CD4-positive, alpha-beta T cell treated with Interleukin-4 for 1 hour (primary cell): ENCODE data around the gene PRRT1B.

Experiments
- DNase-seq, 2 donors: peaks; one replicate each; pipeline ENCODE4 v3.0.0-alpha.2; 2020 to 2022

Gene PRRT1B

DNA sequence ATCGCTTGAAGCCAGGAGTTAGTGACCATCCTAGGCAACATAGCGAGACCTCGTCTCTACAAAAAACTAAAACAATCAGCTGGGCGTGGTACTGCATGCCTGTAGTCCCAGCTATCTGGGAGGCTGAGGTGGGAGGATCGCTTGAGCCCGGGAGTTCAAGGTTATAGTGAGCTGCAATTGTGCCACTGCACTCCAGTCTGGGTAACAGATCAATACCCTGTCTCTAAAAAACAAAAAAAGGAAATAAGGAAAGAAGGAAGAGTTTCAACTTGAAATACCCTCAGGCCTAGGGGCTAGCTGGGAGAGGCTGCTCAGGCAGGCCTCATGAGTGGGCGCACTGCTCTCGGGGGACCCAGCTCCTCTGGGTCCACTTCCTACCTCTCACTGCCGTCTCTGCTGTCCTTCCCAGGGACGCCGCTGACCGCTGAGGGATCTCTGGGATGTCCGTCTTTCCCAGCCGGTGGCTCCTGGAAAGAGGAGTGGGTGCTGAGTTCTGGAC, 56.4 kb downstream of the PRRT1B start:
- no peak for DNase-seq

- peak in 1 of 2 donors; percentile 29 for DNase-seq
Observed at GRCh38 chr9:131603199-131603598, 57.9 kb downstream of the PRRT1B start.

DNA sequence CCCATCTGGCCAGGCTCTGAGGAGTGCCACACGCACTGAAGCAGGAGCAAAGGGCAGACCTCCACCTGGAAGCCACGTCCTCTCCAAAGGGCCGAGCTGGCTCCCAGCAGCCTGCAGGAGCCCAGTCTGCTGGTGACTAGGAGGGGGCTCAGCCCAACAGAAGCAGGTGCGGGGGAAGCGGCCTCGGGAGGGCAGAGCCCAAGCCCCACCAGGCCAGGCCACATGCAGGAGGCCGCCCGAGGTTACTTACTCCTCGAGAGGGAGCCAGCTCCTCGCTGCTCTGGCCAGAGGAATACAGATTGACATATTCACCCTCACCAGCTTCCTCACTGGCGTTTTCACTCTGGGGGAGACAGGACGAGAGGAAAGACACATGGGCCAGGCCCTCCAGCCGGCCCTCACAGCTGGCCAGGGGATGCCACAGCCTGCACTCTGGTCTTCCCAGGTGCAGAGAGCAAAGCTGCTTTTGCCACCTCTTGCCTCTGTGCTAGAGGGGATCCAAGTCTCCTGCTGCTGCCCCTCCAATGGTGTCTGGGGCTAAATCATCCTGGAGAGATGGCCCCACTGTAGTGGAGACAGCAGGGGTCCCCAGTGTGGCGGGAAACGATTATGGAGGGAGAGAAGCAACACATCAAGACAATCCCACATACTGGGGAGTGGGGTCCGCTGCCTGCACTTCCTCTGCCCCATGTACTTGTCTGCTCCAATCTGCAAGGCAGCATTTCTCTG, 58.6 kb downstream of the PRRT1B start:
- no peak for DNase-seq

DNA sequence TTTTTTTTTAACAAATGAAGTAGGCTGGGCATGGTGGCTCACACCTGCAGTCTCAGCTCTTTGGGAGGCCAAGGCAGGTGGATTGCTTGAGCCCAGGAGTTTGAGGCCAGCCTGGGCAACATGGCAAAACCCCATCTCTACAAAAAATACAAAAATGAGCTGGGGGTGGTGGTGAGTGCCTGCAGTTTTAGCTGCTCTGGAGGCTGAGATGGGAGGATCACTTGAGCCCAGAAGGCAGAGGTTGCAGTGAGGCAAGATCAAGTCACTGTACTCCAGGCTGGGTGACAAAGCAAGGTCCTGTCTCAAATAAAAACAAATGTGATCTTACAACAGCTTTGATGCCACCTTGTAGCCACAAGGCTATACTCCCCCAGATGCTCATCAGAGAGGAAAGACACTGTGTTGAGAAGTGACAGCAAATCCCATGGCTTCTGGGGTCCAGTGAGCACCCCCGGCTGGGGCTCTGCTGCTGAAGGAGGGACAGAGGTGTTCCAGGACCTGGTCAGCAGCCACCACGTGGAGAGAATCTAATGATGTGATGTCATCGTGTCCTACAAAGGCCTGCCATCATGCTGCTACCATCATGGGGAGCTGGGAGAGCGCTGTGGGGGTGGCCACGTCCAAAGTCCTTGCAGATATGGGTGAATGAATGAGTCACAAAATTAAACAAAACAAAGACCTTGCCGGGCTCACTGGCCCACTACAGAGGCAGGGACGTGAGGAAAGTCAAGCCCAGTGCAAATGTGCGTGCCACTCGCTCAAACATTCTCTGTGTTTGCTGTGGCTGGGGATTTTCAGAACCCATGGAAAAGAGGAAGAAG, 60.7 kb downstream of the PRRT1B start:
- DNase-seq: no peak

DNA sequence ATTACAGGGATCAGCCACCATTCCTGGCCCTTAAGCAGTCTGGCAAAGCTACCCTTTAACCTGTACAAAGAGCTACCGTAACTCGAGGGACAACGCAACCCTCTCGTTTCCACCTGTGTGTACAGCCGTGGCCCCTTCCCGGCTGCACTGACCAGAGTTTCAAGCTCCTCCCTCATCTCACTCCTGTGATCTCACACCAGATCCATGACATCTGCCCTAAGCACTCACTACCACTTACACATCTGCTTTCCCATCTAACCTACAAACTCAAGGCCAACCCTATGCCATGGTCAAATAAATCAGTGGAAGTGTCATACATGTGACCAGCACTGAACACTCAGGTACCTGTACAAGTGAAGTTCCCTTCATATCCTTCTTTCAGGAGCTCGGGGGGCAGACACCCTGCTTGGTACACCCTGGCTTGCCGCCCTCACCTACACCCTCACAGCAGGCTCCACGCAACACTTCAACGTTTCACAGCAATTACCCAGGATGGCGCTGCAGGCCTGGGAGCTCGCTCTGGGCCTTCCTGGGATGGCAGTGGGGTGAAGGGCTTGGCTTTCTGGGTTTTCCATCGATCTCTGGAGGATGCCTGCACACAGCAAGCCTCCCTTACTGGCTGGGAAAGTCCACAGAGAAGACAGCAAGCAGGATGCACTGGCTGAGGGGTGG, 61.7 kb downstream of the PRRT1B start:
- no peak for DNase-seq

DNA sequence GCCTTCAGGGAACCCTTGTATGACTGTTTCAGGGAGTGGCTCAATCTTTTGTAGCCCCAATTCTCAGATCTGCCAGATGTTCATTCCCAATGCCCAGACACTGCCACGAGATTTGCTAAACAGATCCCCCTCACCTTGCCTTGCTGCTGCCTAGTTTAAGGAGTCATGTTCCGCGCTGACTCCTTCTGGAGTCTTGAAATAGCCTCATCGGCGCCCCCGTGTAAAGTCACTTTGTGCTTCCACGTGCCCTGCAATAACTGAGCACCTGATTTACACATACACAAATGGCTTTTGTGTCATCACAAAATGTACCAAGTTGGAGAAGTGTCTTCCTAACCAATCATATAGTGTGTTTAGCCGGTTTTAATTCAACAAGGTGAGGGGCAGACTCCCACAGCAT, 62.3 kb downstream of the PRRT1B start:
- no peak for DNase-seq

GRCh38 chr9:131608493-131609037, 63.2 kb downstream of the PRRT1B start:
- DNase-seq: no peak
